RWPE1 (cell line): ENCODE data around the gene TCF7L1.
A peak's percentile ranks its signal among the peaks of the same experiment; 100 is the strongest.
"Not testable (repeated sequence)": the region's sequence is repeated elsewhere in the genome, so short reads cannot be mapped to it uniquely, and the experiment has no call there.

Source experiments
- CTCF ChIA-PET: fragments of 350-600 bp; sonication (Branson Sonifier 250); formaldehyde crosslinking; extraction: SDS; loops from one replicate; lab custom pipeline; 2021; lab: Yijun Ruan, JAX
- POLR2A ChIA-PET: fragments of 400-600 bp; formaldehyde crosslinking; extraction: SDS; loops from one replicate; lab custom pipeline; 2020; ENCODE audit warnings: antibody characterized with exemption; ENCODE audit not compliant: low non-redundant PET; lab: Yijun Ruan, JAX
- DNase-seq: peaks from one replicate; pipeline ENCODE4 v3.0.0; 2012; ENCODE audit warnings: low spot score
- H3K27ac ChIP-seq: fragments of 450-650 bp; 2 replicates; pipeline ENCODE4 v1.5.1; 2017
- TF ChIP-seq, protein P1 (sequence below): fragments of 450-650 bp; conservative IDR thresholded peaks from 2 replicates; pipeline ENCODE4 v1.5.1; 2017; ENCODE audit warnings: low read depth, mild to moderate bottlenecking

The TCF7L1 gene

DNA sequence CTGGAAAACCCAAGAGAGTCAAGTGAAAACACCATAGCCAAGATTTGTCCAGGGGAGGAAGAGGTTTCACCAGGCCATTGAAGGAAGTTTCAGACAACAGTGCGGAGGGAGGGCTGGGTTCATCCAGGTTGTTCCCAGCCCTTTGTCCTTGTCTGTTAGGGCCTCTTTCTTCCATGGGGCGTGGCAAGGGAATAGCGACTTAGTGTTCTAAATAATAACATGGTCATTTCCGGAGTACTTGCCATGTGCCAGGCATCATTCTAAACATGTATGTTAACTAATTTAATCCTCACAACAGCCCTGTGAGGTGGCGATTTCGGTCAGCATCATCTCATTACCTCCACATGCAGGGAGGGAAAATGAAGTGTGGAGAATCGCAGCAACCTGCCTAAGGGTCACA lies 77.3 kb downstream of the TCF7L1 start:
- no peak for DNase-seq
- CTCF ChIA-PET = no interaction called here
- POLR2A ChIA-PET = no interaction called here
- TF ChIP-seq, protein P1, sequence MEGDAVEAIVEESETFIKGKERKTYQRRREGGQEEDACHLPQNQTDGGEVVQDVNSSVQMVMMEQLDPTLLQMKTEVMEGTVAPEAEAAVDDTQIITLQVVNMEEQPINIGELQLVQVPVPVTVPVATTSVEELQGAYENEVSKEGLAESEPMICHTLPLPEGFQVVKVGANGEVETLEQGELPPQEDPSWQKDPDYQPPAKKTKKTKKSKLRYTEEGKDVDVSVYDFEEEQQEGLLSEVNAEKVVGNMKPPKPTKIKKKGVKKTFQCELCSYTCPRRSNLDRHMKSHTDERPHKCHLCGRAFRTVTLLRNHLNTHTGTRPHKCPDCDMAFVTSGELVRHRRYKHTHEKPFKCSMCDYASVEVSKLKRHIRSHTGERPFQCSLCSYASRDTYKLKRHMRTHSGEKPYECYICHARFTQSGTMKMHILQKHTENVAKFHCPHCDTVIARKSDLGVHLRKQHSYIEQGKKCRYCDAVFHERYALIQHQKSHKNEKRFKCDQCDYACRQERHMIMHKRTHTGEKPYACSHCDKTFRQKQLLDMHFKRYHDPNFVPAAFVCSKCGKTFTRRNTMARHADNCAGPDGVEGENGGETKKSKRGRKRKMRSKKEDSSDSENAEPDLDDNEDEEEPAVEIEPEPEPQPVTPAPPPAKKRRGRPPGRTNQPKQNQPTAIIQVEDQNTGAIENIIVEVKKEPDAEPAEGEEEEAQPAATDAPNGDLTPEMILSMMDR = no peak
- no peak overlapping the region for H3K27ac ChIP-seq

DNA sequence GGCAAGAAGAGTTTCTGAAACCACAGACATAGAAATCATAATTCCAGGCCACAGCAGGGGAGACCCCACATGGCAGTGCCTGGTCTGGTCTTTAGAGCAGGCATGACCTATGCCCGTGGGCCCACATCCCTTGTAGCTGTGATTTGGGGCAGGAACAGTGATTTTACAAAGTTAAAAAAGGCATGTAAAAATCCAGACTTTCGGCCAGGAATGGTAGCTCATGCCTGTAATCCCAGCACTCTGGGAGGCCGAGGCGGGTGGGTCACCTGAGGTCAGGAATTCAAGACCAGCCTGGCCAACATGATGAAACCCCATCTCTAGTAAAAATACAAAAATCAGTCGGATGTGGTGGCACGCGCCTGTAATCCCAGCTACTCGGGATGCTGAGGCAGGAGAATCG lies 78.4 kb downstream of the TCF7L1 start:
- POLR2A ChIA-PET = not testable (repeated sequence)

DNA sequence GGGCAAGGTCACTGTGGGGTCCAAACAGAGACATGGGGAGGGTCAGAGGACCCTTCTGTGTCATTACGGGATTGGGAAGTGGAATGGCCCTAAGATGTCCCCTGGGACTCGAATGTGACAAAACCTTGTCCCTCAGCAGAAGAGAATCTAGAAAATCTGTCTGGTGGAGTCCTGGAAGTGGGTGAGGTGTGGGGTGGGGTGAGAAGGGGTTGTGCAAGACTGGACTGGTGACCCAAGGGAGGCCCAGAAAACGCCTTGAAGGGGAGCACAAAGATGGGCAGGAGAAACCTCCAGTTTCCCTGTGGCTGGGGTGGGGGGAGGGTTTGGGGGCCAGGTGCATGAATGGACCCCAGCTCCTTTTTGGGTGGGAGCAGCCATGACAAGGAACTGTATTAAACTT lies 79.6 kb downstream of the TCF7L1 start:
- TF ChIP-seq, protein P1 = no peak
- CTCF ChIA-PET = no interaction called here
- POLR2A ChIA-PET = no interaction called here
- H3K27ac ChIP-seq = no peak overlapping the region
- DNase-seq = no peak

More for the DNA sequence above, 78.4 kb downstream of the TCF7L1 start:
- CTCF ChIA-PET = interaction anchor here (0.7 kb wide), 1 partner anchor 48 kb away, joined by 3 read pairs; no protein-coding TSS in a partner anchor
- H3K27ac ChIP-seq, DNase-seq: not testable (repeated sequence)

DNA sequence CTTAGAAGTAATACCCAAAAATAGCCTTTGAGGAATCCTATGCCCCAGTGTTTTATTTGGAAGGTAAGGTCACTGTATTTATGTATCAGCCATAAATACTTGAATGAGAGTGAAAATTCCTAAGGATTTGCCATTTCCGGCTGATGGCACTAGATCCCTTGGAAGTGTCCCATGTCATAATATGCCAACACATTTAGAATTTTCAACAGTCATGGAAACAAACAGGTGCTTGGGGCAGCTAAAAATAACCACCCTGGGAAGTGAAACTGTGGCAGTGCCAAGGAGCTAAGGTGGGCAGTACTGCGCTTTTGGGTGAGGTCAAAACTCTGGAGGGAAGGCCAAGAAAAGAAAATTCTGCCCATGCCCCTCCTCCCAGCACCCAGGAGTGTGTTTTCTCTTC lies 80.2 kb downstream of the TCF7L1 start:
- TF ChIP-seq, protein P1 = no peak
- ChIA-PET CTCF (interaction anchor here (0.7 to 1.4 kb wide), 2 partner anchors 10 to 15 kb away, joined by 4 read pairs; no protein-coding TSS in a partner anchor), POLR2A (no interaction called here)
- no peak overlapping the region; the same call in 1 of the 2 replicates for H3K27ac ChIP-seq
- DNase-seq = no peak

DNA sequence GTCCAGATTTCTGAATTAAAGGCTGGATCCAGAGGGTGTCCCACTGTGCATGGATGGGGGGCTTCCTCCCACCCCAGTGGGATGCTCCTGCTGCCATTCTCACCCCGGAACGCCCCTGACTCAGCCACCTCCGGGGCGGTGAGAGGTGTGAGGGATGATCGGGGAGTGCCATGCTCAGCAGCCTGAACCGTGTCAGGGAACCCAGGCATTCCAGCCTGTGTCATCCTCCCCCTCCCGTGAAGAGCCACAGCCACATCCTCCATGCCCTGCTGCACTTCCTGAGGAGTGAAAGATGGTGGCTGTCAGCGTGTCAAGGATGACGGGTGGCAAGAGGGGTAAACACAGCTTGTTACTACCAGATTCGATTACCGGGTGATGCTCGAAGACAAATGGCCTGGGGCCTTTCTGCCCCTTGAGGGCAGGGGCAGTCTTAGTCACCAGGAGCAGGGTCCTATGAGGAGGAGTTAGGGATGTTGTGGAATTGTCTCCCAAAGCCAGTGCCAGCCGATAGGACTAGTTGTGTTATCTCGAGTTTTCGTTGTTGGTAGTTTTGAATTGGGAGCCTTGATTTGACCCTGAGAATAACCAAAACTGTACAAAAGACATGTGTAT lies 80.8 kb downstream of the TCF7L1 start:
- DNase-seq = no peak
- ChIA-PET POLR2A (no interaction called here), CTCF (interaction anchor here (0.7 to 1.4 kb wide), 2 partner anchors 11 to 16 kb away, joined by 4 read pairs; no protein-coding TSS in a partner anchor)
- H3K27ac ChIP-seq = no peak overlapping the region; the same call in 1 of the 2 replicates
- TF ChIP-seq, protein P1 = no peak

DNA sequence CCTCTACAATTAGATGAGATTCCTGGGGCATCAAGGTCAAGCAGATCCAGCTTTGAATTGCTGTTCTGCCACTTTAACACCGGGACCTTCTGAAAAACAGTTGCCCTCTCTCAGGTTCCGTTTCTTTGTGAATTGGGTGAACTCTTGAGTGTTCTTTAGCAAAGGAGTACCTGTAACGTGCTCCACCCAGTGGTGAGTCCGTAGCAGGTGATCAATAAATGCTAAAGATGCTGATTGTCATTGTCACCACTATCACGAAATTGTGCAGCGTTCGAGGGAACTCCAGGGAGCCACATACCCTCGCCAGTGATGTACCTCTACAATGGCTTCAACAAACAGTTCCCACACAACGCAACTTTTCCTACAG lies 81.9 kb downstream of the TCF7L1 start:
- 0 out of 2 replicates have a peak overlapping the region, but pooled peaks have one; percentile 0 for H3K27ac ChIP-seq
- ChIA-PET CTCF (interaction anchor here (0.6 to 1.4 kb wide), 4 partner anchors 17 to 347 kb away, joined by 3 to 4 read pairs (median 4); no protein-coding TSS in a partner anchor), POLR2A (no interaction called here)
- TF ChIP-seq, protein P1 = no peak
- no peak for DNase-seq
